Measurements from ENCODE around the gene VPS33A. TPM values are rescaled to one million over a fixed set of nuclear protein-coding genes. Genes with fewer than 3 reads are reported as not detected.

Gene VPS33A
- total and polyA plus RNA-seq, 10 of the 15 experiments (the other 5 are each of a cell fraction or from before 2014, with no cell fraction given) = 7.7 to 33.6 (median 21.6) TPM

DNA sequence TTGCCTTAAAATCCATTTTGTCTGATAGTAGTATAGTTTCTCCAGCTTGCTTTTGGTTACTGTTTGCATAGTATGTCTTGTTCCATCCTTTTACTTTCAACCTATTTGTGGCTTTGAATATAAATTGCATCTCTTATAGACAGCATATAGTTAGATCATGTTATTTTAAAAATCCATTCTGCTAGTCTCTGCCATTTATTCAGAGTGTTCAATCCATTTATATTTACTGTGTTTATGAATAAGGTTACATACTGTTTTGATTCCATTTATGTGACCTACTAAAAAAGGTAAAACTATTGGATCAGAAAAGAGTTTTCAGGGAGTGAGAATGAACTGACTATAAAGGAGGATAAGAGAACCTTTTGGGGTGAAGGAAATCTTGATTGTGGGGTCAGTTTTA lies 29.6 kb upstream of the VPS33A start:
- H3K4me3 ChIP-seq = no peak overlapping the region
- intact Hi-C loops (cut with micrococcal nuclease; ENCODE audit: unreplicated experiment) = no loop called here
- no peak for ATAC-seq
- DNase-seq (ENCODE audit: low read depth, low spot score) = no peak
- ChIA-PET CTCF (no interaction called here), SMC1A (ENCODE audit: uncharacterized antibody, unreplicated experiment) (no interaction called here), POLR2A (no interaction called here), RAD21 (ENCODE audit: unreplicated experiment) (no interaction called here)
- no peak for FAIRE-seq
- H3K36me3 ChIP-seq (ENCODE audit: control insufficient read depth in 2 of 2, insufficient read depth in 2 of 2, low read length in 1 of 2) = peaks cover 0 to 3% of the 10 kb centered on the region in 2 experiments; a peak in 3 of 4 replicates
- no peaks in the 10 kb centered on the region for H3K4me1 ChIP-seq (ENCODE audit: control insufficient read depth, insufficient read depth, low read length)
- H3K9me3 ChIP-seq (replicated peaks; ENCODE audit: control insufficient read depth, insufficient read depth, low read length) = no peaks in the 10 kb centered on the region
- H3K27ac ChIP-seq (ENCODE audit: control insufficient read depth, insufficient read depth) = no peak overlapping the region
- BruUV-seq (replicated peaks) = no TSS peak
- H3K79me2 ChIP-seq (ENCODE audit: control insufficient read depth, insufficient read depth, low read length) = no peaks in the 10 kb centered on the region
- H3K27me3 ChIP-seq (replicated peaks in 1 of 2; ENCODE audit: control insufficient read depth in 2 of 2, insufficient read depth in 2 of 2, low read length in 1 of 2) = no peaks in the 10 kb centered on the region
- H3K4me2 ChIP-seq (ENCODE audit: control insufficient read depth, insufficient read depth) = no peak overlapping the region
- TF ChIP-seq ZNF207 (IDR thresholded peaks at IDR 0.05; ENCODE audit: borderline replicate concordance) (no peak), RFX5 (IDR thresholded peaks at IDR 0.05; ENCODE audit: low read depth, low read length) (no peak), SMARCA5 (IDR thresholded peaks at IDR 0.05) (no peak), SKIL (IDR thresholded peaks at IDR 0.05; ENCODE audit: low read depth, poor library complexity, severe bottlenecking) (no peak), POLR2AphosphoS5 (IDR thresholded peaks at IDR 0.05; ENCODE audit: low read length) (no peak)
- TF ChIP-seq, protein P1, sequence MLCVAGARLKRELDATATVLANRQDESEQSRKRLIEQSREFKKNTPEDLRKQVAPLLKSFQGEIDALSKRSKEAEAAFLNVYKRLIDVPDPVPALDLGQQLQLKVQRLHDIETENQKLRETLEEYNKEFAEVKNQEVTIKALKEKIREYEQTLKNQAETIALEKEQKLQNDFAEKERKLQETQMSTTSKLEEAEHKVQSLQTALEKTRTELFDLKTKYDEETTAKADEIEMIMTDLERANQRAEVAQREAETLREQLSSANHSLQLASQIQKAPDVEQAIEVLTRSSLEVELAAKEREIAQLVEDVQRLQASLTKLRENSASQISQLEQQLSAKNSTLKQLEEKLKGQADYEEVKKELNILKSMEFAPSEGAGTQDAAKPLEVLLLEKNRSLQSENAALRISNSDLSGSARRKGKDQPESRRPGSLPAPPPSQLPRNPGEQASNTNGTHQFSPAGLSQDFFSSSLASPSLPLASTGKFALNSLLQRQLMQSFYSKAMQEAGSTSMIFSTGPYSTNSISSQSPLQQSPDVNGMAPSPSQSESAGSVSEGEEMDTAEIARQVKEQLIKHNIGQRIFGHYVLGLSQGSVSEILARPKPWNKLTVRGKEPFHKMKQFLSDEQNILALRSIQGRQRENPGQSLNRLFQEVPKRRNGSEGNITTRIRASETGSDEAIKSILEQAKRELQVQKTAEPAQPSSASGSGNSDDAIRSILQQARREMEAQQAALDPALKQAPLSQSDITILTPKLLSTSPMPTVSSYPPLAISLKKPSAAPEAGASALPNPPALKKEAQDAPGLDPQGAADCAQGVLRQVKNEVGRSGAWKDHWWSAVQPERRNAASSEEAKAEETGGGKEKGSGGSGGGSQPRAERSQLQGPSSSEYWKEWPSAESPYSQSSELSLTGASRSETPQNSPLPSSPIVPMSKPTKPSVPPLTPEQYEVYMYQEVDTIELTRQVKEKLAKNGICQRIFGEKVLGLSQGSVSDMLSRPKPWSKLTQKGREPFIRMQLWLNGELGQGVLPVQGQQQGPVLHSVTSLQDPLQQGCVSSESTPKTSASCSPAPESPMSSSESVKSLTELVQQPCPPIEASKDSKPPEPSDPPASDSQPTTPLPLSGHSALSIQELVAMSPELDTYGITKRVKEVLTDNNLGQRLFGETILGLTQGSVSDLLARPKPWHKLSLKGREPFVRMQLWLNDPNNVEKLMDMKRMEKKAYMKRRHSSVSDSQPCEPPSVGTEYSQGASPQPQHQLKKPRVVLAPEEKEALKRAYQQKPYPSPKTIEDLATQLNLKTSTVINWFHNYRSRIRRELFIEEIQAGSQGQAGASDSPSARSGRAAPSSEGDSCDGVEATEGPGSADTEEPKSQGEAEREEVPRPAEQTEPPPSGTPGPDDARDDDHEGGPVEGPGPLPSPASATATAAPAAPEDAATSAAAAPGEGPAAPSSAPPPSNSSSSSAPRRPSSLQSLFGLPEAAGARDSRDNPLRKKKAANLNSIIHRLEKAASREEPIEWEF (IDR thresholded peaks at IDR 0.05; ENCODE audit: insufficient replicate concordance, low read depth, low read length) = no peak
- no peaks in the 10 kb centered on the region for H4K20me1 ChIP-seq (ENCODE audit: control insufficient read depth, insufficient read depth)
- H2AFZ ChIP-seq (ENCODE audit: control insufficient read depth, low read depth, low read length) = no peak overlapping the region
- no peak overlapping the region for H3K9ac ChIP-seq (ENCODE audit: control insufficient read depth, insufficient read depth, low read length)
- in situ Hi-C loops (cut with MboI) = no loop called here
